Measurements from ENCODE around the gene SLC30A1. TPM values are rescaled to one million over a fixed set of nuclear protein-coding genes. Genes with fewer than 3 reads are reported as not detected.
"Not testable (repeated sequence)": the region's sequence is repeated elsewhere in the genome, so short reads cannot be mapped to it uniquely, and the experiment has no call there.

The SLC30A1 gene
- total RNA-seq, 1 experiment from 2014 or later, result 23.5 TPM

DNA sequence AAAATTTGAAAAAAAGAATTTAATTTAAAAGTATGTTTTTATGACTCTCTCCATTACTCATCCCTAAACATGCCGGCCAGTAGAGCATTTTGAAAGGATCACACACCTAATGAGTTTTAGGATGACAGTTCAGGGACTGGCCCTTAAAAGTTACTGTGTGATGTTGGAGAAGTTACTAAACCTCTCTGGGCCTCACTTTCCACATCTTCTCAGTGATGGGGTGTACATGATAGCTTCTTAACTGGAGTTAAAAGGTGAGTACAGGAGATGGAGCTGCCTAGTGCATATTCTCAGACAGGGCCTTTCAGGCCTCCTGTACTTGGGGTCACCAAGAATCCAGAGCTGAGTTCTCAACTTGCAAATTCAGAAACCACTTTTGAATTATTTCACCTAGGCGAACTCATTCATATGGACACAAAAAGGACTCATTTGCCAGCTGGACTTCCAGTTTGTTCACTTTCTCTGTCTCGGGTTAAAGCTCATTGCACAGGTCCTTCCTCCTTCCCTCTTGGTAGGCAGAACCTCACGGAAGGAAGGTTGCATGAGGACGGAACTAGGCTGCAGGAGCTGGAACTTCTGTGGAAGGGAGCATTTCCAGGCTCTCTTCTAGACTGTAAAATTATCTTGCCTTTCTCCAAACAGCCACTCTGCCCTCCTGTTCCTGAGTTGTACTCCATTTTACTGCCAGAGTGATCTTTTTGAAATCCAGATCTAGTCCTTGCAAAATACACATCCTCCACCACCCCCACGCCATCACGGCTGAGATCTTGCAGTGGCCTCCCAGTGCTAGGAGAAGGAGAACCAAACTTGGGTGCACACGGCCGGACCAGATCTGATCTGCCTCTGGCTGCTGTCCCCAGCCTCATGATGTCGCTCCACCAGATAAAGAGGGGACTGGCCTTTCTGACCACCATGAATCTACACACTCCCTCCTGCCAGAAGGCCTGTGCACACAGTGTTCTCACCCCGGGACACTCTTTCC is 4.3 kb upstream of the SLC30A1 start:
- DNase-seq (ENCODE audit: low read depth), result no peak

GRCh38 chr1:211581526-211581925 is 2.6 kb upstream of the SLC30A1 start:
- DNase-seq (ENCODE audit: low read depth), result no peak

GRCh38 chr1:211580303-211580687 is 1.3 kb upstream of the SLC30A1 start:
- DNase-seq (ENCODE audit: low read depth), result no peak

- DNase-seq (ENCODE audit: low read depth), result peak; percentile 36
These were observed 710 bp upstream of the SLC30A1 start for GRCh38 chr1:211579440-211580302.

GRCh38 chr1:211577819-211578639 is 932 bp downstream of the SLC30A1 start:
- DNase-seq (ENCODE audit: low read depth), result peak; percentile 85

DNA sequence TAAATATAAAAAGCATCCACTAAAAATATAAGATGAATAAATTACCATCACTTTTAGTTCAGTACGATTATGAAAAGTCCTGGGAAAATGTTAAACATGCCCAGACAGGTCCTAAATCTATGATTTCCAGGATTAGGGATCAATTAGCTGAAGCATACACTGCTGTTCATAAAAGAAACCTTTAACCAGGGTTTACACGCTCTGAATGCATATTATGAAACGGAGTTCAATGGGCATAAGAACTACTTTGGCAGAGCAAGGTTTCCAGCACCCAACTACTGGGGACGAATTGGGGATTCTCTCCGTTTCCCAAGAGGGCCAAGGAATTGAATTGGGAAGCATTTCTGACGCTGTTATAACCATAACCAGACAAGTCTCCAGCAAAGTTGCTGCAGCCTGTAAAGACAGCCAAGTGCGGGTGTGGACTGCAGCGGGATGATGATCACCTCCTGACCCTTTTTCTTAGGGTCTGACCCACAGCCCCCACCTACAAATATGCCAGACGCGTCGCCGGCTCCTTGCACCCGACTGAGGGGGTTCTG is 1.6 kb downstream of the SLC30A1 start:
- no peak for DNase-seq (ENCODE audit: low read depth)

GRCh38 chr1:211576717-211577116 is 2.2 kb downstream of the SLC30A1 start:
- no peak for DNase-seq (ENCODE audit: low read depth)

DNA sequence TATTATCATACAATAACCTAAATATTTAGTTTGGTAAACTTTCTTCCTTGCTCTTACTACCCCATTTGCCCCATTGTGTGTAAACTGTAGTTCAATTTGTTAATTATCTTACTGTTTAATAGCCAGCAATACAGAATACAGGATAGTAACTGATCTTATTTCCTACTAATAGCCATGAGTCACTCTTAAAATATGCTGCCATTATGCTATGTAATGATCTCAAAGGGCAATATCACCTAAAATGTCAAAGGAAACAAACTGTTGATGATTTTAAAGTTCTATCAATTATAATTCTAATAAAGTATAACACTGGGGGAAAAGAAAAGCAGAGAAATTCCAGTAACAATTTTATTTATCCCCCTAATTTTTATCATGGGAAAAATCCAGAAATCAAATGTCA is 4.3 kb downstream of the SLC30A1 start:
- DNase-seq (ENCODE audit: low read depth), result no peak

- no peak for DNase-seq (ENCODE audit: low read depth)
These were observed 7.0 kb downstream of the SLC30A1 start for GRCh38 chr1:211571998-211572397.

- DNase-seq (ENCODE audit: low read depth), result not testable (repeated sequence)
These were observed 8.6 kb downstream of the SLC30A1 start for GRCh38 chr1:211570378-211570777.

- DNase-seq (ENCODE audit: low read depth), result no peak
These were observed 12.4 kb downstream of the SLC30A1 start for GRCh38 chr1:211566431-211567025.

DNA sequence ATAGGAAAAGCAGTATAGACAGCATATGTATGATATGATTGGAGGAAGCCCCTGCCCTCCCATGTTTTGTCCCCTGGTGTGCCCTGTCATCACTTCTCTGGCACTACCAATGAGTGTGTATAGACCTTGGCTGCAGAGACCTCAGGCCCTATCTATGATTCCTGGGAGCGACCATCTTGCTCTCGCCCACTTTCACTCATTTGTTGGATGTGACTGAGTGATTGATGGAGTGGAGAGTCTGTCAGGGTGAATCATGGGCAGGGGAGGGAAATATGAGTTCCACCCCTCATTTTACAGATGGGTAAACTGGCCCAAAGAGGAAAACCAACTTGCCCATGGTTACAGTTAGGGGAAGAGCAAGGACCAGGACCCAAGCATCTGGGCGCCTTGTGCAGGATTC is 14.9 kb downstream of the SLC30A1 start:
- DNase-seq (ENCODE audit: low read depth), result no peak

GRCh38 chr1:211559222-211560010 is 19.5 kb downstream of the SLC30A1 start:
- no peak for DNase-seq (ENCODE audit: low read depth)

DNA sequence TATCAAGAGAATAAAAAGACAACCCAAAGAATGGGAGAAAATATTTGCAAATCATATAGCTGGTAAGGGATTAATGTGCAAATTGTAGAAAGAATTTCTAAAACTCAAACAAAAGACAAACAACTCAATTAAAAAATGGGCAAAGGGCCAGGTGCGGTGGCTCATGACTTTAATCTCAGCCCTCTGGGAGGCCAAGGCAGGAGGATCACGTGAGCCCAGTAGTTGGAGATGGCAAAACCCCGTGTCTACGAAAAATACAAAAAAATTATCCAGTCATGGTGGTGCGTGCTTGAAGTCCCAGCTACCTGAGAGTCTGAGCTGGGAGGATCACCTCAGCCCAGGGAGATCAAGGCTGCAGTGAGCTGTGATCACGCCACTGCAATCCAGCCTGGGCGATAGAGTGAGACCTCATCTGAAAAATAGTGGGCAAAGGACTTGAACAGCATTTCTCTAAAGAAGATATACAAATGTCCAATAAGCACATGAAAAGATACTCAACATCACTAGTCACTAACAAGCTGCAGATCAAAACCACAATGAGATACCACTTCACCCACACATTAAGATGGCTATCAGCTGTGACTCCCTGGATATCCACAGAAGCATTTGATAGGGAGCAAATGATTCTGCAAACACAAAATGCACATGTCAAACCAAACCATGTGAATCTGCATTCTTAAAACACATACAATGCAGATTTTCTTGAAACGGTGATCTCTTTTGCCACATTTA is 20.9 kb downstream of the SLC30A1 start:
- DNase-seq (ENCODE audit: low read depth), result no peak

- DNase-seq (ENCODE audit: low read depth), result no peak
These were observed 25.4 kb downstream of the SLC30A1 start for GRCh38 chr1:211553549-211553948.

DNA sequence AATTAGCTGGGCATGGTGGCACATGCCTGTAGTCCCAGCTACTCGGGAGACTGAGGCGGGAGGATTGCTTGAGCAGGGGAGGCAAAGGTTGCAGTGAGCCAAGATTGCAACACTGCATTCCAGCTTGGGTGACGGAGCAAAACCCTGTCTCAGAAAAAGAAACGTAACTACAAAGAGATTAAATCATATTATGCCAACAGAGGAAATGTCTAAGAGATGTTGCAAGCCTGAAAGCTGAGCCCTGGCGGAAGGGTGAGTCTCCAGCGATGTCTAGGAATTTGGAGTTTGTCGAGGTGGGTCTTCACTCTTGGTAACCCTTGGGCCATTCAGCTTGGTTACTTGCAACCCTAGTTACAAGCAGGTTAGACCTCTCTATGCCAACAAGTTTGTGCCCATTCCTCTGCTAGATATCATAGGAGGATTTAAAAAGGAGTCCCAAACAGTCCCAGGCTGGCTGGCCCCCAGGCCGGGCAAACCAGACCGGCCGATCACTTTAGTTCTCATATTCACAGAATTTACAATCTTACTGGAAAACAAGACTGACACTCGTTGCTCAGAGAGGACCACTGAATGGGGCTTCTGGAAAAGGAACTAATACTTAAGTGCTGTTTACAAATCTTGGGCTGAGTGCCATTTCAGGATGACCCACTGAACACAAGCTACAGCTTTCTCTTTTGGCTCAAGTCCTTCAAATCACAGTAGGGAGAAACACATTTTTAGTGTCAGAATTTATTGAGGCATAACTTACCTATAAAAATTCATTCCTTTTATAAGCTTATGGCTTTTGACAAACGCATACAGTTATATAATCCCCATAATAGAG is 27.1 kb downstream of the SLC30A1 start:
- peak; percentile 90 for DNase-seq (ENCODE audit: low read depth)

DNA sequence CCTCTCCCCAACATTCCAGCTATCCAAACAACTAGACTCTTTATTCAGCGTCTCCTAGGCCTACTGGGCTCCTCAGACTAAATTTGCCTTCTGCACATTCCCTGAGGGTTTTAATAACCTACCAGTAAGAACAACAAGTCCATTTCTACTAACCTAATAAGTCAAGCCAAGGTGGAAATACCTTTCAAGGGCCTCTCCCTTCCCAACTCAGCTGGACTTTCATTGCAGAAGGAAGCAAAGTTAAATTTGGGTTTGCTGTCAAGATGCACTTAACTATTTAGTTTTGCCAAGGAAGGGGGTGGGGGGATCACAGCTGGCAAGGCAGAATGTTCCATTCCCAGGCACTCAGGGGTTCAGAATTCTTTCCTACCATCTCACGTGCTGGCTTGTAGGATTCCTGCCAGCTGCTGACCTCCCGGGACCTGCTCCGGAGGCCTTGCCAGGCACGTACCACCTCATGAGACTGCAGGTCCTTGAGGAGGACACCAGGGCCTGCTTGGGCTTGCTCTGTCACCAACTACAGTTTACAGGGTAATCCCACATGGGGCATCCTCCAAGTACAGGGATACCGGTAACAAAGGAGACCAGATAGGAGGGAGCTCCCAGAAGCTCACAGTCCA is 29.8 kb downstream of the SLC30A1 start:
- DNase-seq (ENCODE audit: low read depth), result no peak

Measured in HT1080 (cell line).